ENCODE results near the gene PLCB1.

PLCB1 gene

GRCh38 chr20:8721098-8721497, 589.0 kb downstream of the PLCB1 start:
- FAIRE-seq (no peak), DNase-seq (ENCODE audit: insufficient read length) (no peak)
- TF ChIP-seq POLR2AphosphoS5 (IDR thresholded peaks at IDR 0.05; ENCODE audit: low read depth, low read length) (no peak), POLR2A (IDR thresholded peaks at IDR 0.05; ENCODE audit: low read depth, low read length) (no peak), TAF1 (IDR thresholded peaks at IDR 0.05; ENCODE audit: borderline replicate concordance, low read depth, low read length) (no peak)

DNA sequence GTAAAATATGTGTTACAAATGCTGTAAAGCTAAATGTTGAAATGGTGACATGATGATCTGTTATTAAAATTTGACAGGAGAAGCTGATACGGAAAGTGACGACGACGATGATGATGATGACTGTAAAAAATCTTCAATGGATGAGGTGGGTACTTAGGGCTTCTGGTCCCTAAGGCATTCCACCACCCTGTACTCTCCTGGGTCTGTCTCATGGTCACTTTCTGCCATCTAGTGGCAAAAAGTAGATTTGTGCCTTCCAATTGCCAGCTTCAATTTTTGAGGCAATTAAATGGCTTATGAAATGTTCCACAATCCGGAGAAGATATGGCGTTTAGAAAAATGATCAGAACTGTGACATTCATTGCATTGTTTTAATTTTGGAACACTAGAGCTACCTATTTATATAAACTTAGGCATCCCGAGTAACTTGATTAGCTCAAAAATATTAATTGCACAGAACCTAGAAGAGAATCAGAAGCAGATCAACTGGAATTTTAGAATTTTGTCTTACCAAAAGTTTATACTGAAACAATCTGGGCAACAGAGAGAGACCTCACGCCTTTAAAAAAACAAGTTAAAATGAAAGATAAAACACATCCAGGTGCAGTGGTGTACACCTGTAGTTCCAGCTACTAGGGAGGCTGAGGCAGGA, 590.3 kb downstream of the PLCB1 start:
- peak; percentile 79 for FAIRE-seq
- TF ChIP-seq POLR2A (IDR thresholded peaks at IDR 0.05; ENCODE audit: low read depth, low read length): no peak
- TF ChIP-seq TAF1 (IDR thresholded peaks at IDR 0.05; ENCODE audit: borderline replicate concordance, low read depth, low read length): no peak
- TF ChIP-seq POLR2AphosphoS5 (IDR thresholded peaks at IDR 0.05; ENCODE audit: low read depth, low read length): no peak
- DNase-seq (ENCODE audit: insufficient read length): no peak

DNA sequence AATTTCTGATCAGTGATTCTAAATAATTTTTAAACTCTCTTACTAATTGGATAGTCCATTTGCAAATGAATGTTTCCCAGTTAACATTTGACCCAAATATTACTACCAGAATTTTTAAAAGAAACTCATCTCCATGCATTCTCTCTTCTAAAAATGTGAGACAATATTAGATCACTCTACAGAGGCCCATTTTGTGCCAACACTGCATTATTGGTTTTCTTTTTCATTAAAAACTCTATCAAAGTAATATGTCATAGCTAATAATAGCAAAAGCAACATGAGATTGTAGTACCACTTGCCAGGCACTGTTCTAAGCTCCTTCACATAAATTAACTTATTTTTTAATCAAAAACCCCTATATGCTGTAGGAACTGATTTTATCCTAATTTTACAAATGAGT, 591.2 kb downstream of the PLCB1 start:
- DNase-seq (ENCODE audit: insufficient read length) (no peak), FAIRE-seq (no peak)
- no peak for TF ChIP-seq TAF1 (IDR thresholded peaks at IDR 0.05; ENCODE audit: borderline replicate concordance, low read depth, low read length)
- no peak for TF ChIP-seq POLR2A (IDR thresholded peaks at IDR 0.05; ENCODE audit: low read depth, low read length)
- no peak for TF ChIP-seq POLR2AphosphoS5 (IDR thresholded peaks at IDR 0.05; ENCODE audit: low read depth, low read length)

DNA sequence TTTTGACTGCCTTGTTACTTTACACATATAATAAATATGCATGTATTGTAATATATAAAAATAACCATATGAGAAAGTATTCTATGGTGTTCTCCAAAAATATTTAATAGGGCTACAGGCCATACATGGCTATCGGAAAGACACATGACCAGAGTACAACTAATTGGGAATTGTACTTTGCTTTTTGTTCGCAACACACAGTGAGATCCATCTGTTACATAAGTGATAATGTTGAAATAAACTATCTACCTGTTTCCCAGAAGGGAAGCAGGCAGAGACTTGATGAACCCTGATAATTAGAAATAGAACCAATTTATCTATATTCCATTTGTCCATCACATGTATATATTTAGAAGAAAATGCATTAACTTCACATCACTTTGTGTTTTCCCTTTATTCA, 592.8 kb downstream of the PLCB1 start:
- no peak for FAIRE-seq
- DNase-seq (ENCODE audit: insufficient read length): no peak
- no peak for TF ChIP-seq POLR2A (IDR thresholded peaks at IDR 0.05; ENCODE audit: low read depth, low read length)

DNA sequence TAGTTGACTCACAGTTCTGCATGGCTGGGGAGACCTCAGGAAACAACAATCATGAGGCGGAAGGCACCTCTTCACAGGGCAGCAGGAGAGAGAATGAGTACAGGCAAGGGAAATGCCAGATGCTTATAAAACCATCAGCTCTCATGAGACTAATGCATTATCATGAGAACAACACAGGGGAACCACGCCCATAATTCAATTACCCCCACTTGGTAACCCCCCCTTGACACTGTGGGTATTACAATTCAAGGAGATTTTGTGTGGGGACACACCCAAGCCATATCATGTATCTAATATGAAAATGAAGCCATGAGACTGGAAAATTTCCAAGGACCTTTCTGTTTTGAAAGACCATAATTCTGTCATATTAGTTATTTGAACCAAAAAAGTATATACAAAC, 594.4 kb downstream of the PLCB1 start:
- FAIRE-seq (no peak), DNase-seq (ENCODE audit: insufficient read length) (no peak)
- TF ChIP-seq POLR2AphosphoS5 (IDR thresholded peaks at IDR 0.05; ENCODE audit: low read depth, low read length): no peak
- TF ChIP-seq POLR2A (IDR thresholded peaks at IDR 0.05; ENCODE audit: low read depth, low read length): no peak
- no peak for TF ChIP-seq TAF1 (IDR thresholded peaks at IDR 0.05; ENCODE audit: borderline replicate concordance, low read depth, low read length)

- no peak for FAIRE-seq
- TF ChIP-seq POLR2AphosphoS5 (IDR thresholded peaks at IDR 0.05; ENCODE audit: low read depth, low read length) (no peak), POLR2A (IDR thresholded peaks at IDR 0.05; ENCODE audit: low read depth, low read length) (no peak), TAF1 (IDR thresholded peaks at IDR 0.05; ENCODE audit: borderline replicate concordance, low read depth, low read length) (no peak)
- no peak for DNase-seq (ENCODE audit: insufficient read length)
These were observed 602.9 kb downstream of the PLCB1 start for GRCh38 chr20:8735014-8735413.

GRCh38 chr20:8735674-8736073, 603.6 kb downstream of the PLCB1 start:
- DNase-seq (ENCODE audit: insufficient read length): no peak
- FAIRE-seq: no peak
- TF ChIP-seq POLR2A (IDR thresholded peaks at IDR 0.05; ENCODE audit: low read depth, low read length) (no peak), TAF1 (IDR thresholded peaks at IDR 0.05; ENCODE audit: borderline replicate concordance, low read depth, low read length) (no peak), POLR2AphosphoS5 (IDR thresholded peaks at IDR 0.05; ENCODE audit: low read depth, low read length) (no peak)

GRCh38 chr20:8740265-8740664, 608.2 kb downstream of the PLCB1 start:
- FAIRE-seq (no peak), DNase-seq (ENCODE audit: insufficient read length) (no peak)
- TF ChIP-seq POLR2AphosphoS5 (IDR thresholded peaks at IDR 0.05; ENCODE audit: low read depth, low read length) (no peak), TAF1 (IDR thresholded peaks at IDR 0.05; ENCODE audit: borderline replicate concordance, low read depth, low read length) (no peak), POLR2A (IDR thresholded peaks at IDR 0.05; ENCODE audit: low read depth, low read length) (no peak)

GRCh38 chr20:8744228-8744844, 612.3 kb downstream of the PLCB1 start:
- TF ChIP-seq POLR2AphosphoS5 (IDR thresholded peaks at IDR 0.05; ENCODE audit: low read depth, low read length) (no peak), POLR2A (IDR thresholded peaks at IDR 0.05; ENCODE audit: low read depth, low read length) (no peak), TAF1 (IDR thresholded peaks at IDR 0.05; ENCODE audit: borderline replicate concordance, low read depth, low read length) (no peak)
- DNase-seq (ENCODE audit: insufficient read length): no peak
- no peak for FAIRE-seq

GRCh38 chr20:8749101-8749500, 617.0 kb downstream of the PLCB1 start:
- TF ChIP-seq TAF1 (IDR thresholded peaks at IDR 0.05; ENCODE audit: borderline replicate concordance, low read depth, low read length) (no peak), POLR2A (IDR thresholded peaks at IDR 0.05; ENCODE audit: low read depth, low read length) (no peak)
- FAIRE-seq: no peak
- no peak for DNase-seq (ENCODE audit: insufficient read length)

- TF ChIP-seq POLR2A (IDR thresholded peaks at IDR 0.05; ENCODE audit: low read depth, low read length) (no peak), POLR2AphosphoS5 (IDR thresholded peaks at IDR 0.05; ENCODE audit: low read depth, low read length) (no peak), TAF1 (IDR thresholded peaks at IDR 0.05; ENCODE audit: borderline replicate concordance, low read depth, low read length) (no peak)
- DNase-seq (ENCODE audit: insufficient read length) (no peak), FAIRE-seq (no peak)
These were observed 617.9 kb downstream of the PLCB1 start for GRCh38 chr20:8749986-8750385.

GRCh38 chr20:8755340-8756118, 623.5 kb downstream of the PLCB1 start:
- no peak for FAIRE-seq

More at GRCh38 chr20:8755340-8756118, 623.5 kb downstream of the PLCB1 start:
- DNase-seq (ENCODE audit: insufficient read length): no peak
- TF ChIP-seq POLR2AphosphoS5 (IDR thresholded peaks at IDR 0.05; ENCODE audit: low read depth, low read length) (no peak), POLR2A (IDR thresholded peaks at IDR 0.05; ENCODE audit: low read depth, low read length) (no peak), TAF1 (IDR thresholded peaks at IDR 0.05; ENCODE audit: borderline replicate concordance, low read depth, low read length) (no peak)
